HUES48 (cell line): Measurements from ENCODE around the gene UBASH3B.
A peak's percentile ranks its signal among the peaks of the same experiment; 100 is the strongest.
"Not testable (repeated sequence)": the region's sequence is repeated elsewhere in the genome, so short reads cannot be mapped to it uniquely, and the experiment has no call there.

Source experiments
- H3K27ac ChIP-seq: one replicate; pipeline ENCODE4 v1.7.0; 2013; ENCODE audit warnings: low read depth, low read length, inconsistent platforms
- H3K27me3 ChIP-seq: 2 replicates; pipeline ENCODE4 v1.6.1; 2013; ENCODE audit warnings: mild to moderate bottlenecking, low read length; ENCODE audit not compliant: control insufficient read depth, insufficient read depth
- H3K36me3 ChIP-seq: 2 replicates; pipeline ENCODE4 v1.6.1; 2013; ENCODE audit warnings: low read length; ENCODE audit not compliant: control insufficient read depth, insufficient read depth
- H3K4me1 ChIP-seq: 2 replicates; pipeline ENCODE4 v1.6.1; 2013; ENCODE audit warnings: mild to moderate bottlenecking, low read length; ENCODE audit not compliant: control insufficient read depth, insufficient read depth
- H3K4me3 ChIP-seq: 2 replicates; pipeline ENCODE4 v1.5.1; 2013; ENCODE audit warnings: mild to moderate bottlenecking, low read depth, low read length
- H3K9ac ChIP-seq: 2 replicates; pipeline ENCODE4 v1.6.1; 2013; ENCODE audit warnings: mild to moderate bottlenecking, low read depth, low read length, moderate library complexity
- H3K9me3 ChIP-seq: 2 replicates; pipeline ENCODE4 v1.6.1; 2013; ENCODE audit warnings: low read length; ENCODE audit not compliant: control insufficient read depth, insufficient read depth

UBASH3B gene

DNA sequence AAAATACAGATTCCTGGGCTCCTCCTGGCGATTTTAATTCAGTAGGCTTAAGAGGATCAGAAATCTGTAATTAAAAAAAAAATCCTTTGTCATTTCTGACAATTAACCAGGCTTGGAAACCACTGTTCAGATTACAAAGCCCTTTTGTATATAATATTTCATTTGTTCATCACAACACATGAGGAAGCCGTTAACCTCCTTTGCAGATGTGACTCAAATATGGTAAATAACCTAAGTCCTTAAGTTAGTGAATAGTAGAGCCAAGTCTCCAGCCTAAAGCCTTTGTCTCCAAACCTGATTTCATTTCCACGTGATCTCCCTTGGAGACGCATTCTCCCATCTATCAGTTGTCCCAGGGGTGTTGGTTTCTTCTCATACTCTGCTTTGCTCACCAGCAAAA lies 67.6 kb downstream of the UBASH3B start:
- Histone ChIP-seq H3K36me3 (no peaks in the 10 kb centered on the region), H3K4me1 (peaks cover 6% of the 10 kb centered on the region; the same call in 1 of the 2 replicates), H3K4me3 (no peak overlapping the region), H3K9me3 (no peaks in the 10 kb centered on the region), H3K27me3 (no peaks in the 10 kb centered on the region), H3K9ac (no peak overlapping the region), H3K27ac (no peak overlapping the region)

GRCh38 chr11:122723576-122723975 lies 68.1 kb downstream of the UBASH3B start:
- Histone ChIP-seq H3K4me3 (no peak overlapping the region), H3K27ac (no peak overlapping the region), H3K4me1 (peaks cover 6% of the 10 kb centered on the region; the same call in 1 of the 2 replicates), H3K9me3 (no peaks in the 10 kb centered on the region), H3K9ac (no peak overlapping the region), H3K27me3 (no peaks in the 10 kb centered on the region), H3K36me3 (no peaks in the 10 kb centered on the region)

DNA sequence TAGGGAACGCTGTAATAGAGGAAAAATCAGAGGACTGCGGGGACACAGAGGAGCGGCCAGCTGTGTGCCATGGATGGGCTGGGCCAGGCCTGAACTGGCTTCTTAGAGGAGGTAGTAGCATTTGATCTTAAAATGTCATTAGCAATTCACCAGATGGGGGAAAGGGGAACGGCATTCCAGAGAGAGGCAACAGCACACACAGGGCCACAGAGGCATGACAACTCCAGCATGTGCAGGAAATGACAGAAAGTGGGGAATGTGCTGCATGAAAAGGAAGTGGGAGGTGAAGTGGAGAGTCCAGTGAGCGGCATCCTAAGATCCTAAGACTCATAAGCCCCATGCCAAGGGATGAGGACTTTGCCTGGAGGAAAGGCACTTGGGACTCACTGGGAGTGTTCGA lies 69.0 kb downstream of the UBASH3B start:
- H3K4me3 ChIP-seq, result no peak overlapping the region
- H3K9me3 ChIP-seq, result no peaks in the 10 kb centered on the region
- H3K27ac ChIP-seq, result no peak overlapping the region
- no peak overlapping the region for H3K9ac ChIP-seq
- no peaks in the 10 kb centered on the region for H3K36me3 ChIP-seq
- no peaks in the 10 kb centered on the region for H3K27me3 ChIP-seq
- peaks cover 6% of the 10 kb centered on the region; the same call in 1 of the 2 replicates for H3K4me1 ChIP-seq

DNA sequence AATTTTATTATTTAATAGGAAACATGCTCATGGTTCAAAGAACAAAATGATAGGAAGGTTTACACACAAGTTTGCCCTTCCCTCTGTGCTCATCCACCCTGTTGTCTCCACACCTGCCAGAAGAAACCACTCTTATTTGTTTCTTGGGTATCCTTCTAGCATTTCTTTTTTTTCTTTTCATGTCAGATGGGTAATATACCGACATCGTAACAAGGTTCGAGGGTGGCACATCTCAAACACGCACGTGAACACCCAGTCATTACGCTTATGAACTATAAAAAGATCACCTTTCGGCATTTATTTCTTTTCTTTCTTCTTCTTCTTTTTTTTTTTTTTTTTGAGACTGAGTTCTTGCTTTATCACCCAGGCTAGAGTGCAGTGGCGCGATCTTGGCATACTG lies 70.5 kb downstream of the UBASH3B start:
- Histone ChIP-seq H3K4me3 (no peak overlapping the region), H3K9me3 (no peaks in the 10 kb centered on the region), H3K27ac (no peak overlapping the region), H3K36me3 (no peaks in the 10 kb centered on the region), H3K4me1 (peaks cover 6% of the 10 kb centered on the region; the same call in 1 of the 2 replicates), H3K27me3 (no peaks in the 10 kb centered on the region), H3K9ac (no peak overlapping the region)

GRCh38 chr11:122727101-122727929 lies 71.8 kb downstream of the UBASH3B start:
- Histone ChIP-seq H3K4me1 (peaks cover 6% of the 10 kb centered on the region; the same call in 1 of the 2 replicates), H3K27ac (no peak overlapping the region), H3K9ac (no peak overlapping the region), H3K9me3 (no peaks in the 10 kb centered on the region), H3K36me3 (no peaks in the 10 kb centered on the region), H3K4me3 (no peak overlapping the region), H3K27me3 (no peaks in the 10 kb centered on the region)

GRCh38 chr11:122728561-122728960 lies 73.0 kb downstream of the UBASH3B start:
- no peak overlapping the region for H3K4me3 ChIP-seq
- no peak overlapping the region for H3K27ac ChIP-seq
- no peak overlapping the region for H3K9ac ChIP-seq
- no peaks in the 10 kb centered on the region for H3K27me3 ChIP-seq
- peaks cover 11% of the 10 kb centered on the region; the same call in 1 of the 2 replicates for H3K4me1 ChIP-seq
- no peaks in the 10 kb centered on the region for H3K9me3 ChIP-seq
- H3K36me3 ChIP-seq, result no peaks in the 10 kb centered on the region

DNA sequence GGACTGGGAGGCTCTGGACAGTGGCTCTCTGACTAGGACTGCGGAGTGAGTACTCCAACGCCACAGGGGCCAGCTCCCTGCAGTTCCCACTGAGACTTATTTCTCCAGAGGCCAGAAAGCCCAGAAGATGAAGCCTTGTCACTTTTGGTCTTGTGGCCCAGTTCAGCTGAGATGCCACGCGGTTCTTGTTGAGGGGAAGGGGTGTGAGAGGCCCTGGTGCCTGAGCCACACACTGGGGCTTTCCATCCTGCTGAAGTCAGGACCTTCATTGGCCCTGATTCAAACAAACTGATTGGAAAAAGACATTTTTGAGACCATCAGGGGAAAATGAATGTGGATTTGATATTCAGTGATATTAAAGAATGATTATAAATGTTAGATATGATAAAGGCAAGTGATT lies 73.6 kb downstream of the UBASH3B start:
- no peak overlapping the region for H3K27ac ChIP-seq
- H3K36me3 ChIP-seq, result no peaks in the 10 kb centered on the region
- no peaks in the 10 kb centered on the region for H3K9me3 ChIP-seq
- no peaks in the 10 kb centered on the region for H3K27me3 ChIP-seq
- no peak overlapping the region for H3K4me3 ChIP-seq
- H3K4me1 ChIP-seq, result peaks cover 10% of the 10 kb centered on the region; the same call in 1 of the 2 replicates
- no peak overlapping the region for H3K9ac ChIP-seq

DNA sequence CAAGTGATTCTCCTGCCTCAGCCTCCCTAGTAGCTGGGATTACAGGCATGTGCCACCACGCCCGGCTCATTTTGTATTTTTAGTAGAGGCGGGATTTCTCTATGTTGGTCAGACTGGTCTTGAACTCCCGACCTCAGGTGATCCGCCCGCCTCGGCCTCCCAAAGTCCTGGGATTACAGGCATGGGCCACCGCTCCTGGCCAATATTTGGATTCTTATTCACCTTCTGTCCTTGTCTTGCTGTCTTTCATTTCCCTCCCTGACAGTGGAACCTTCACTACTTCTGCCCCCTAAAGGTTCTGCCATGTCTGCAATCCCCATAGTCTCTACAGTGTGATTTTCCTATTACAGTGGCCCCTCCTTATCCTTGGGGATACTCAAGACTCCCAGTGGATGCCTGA lies 75.2 kb downstream of the UBASH3B start:
- not testable (repeated sequence) for H3K4me3 ChIP-seq, H3K27ac ChIP-seq, H3K27me3 ChIP-seq, H3K4me1 ChIP-seq, H3K36me3 ChIP-seq, H3K9me3 ChIP-seq, H3K9ac ChIP-seq

- Histone ChIP-seq H3K4me1 (0 out of 2 replicates have a peak, but pooled peaks cover 5% of the 10 kb centered on the region), H3K9ac (no peak overlapping the region), H3K27ac (no peak overlapping the region), H3K36me3 (no peaks in the 10 kb centered on the region), H3K4me3 (no peak overlapping the region), H3K27me3 (no peaks in the 10 kb centered on the region), H3K9me3 (no peaks in the 10 kb centered on the region)
Measured at GRCh38 chr11:122731500-122731913, 76.0 kb downstream of the UBASH3B start.

- Histone ChIP-seq H3K4me3 (no peak overlapping the region), H3K9ac (no peak overlapping the region), H3K9me3 (no peaks in the 10 kb centered on the region), H3K27me3 (no peaks in the 10 kb centered on the region), H3K27ac (peak overlapping the region; percentile 46), H3K36me3 (no peaks in the 10 kb centered on the region), H3K4me1 (peaks cover 6% of the 10 kb centered on the region; the same call in 1 of the 2 replicates)
Measured at GRCh38 chr11:122732342-122733315, 77.1 kb downstream of the UBASH3B start.
